DOHH2 (cell line): ENCODE results near the gene KRTAP10-2.

Source experiments
- H3F3A ChIP-seq: fragments of 200-600 bp; sonication (generic), shearing (Covaris generic); 2 replicates; pipeline ENCODE4 v1.6.0; 2016; ENCODE audit warnings: antibody characterized with exemption, mild to moderate bottlenecking; ENCODE audit not compliant: control insufficient read depth, insufficient read depth
- H3K27ac ChIP-seq: fragments of 200-600 bp; sonication (generic); 2 replicates; pipeline ENCODE4 v1.5.1; 2014; ENCODE audit warnings: low read depth, mild to moderate bottlenecking, low read length, moderate library complexity
- H3K27me3 ChIP-seq: fragments of 200-600 bp; sonication (generic); 2 replicates; pipeline ENCODE4 v1.6.1; 2014; ENCODE audit warnings: mild to moderate bottlenecking, low read length, mixed read lengths; ENCODE audit not compliant: control insufficient read depth
- H3K36me3 ChIP-seq: fragments of 200-600 bp; sonication (generic); 2 replicates; pipeline ENCODE4 v1.6.1; 2014; ENCODE audit warnings: mild to moderate bottlenecking, low read length, moderate library complexity, mixed read lengths; ENCODE audit not compliant: control insufficient read depth
- H3K4me1 ChIP-seq: fragments of 200-600 bp; sonication (generic); 2 replicates; pipeline ENCODE4 v1.6.1; 2014; ENCODE audit warnings: mild to moderate bottlenecking, low read length, mixed read lengths; ENCODE audit not compliant: control insufficient read depth
- H3K4me2 ChIP-seq: fragments of 200-600 bp; sonication (generic); 2 replicates; pipeline ENCODE4 v1.6.0; 2014; ENCODE audit warnings: mild to moderate bottlenecking, low read length, moderate library complexity
- H3K4me3 ChIP-seq: fragments of 200-600 bp; sonication (generic); 2 replicates; pipeline ENCODE4 v1.5.1; 2014; ENCODE audit warnings: mild to moderate bottlenecking, low read length, mixed read lengths
- H3K79me2 ChIP-seq: fragments of 200-600 bp; sonication (generic); 2 replicates; pipeline ENCODE4 v1.6.1; 2014; ENCODE audit warnings: mild to moderate bottlenecking, low read length, mixed read lengths; ENCODE audit not compliant: control insufficient read depth
- H3K9me2 ChIP-seq: fragments of 200-600 bp; sonication (generic); replicated peaks from 2 replicates; pipeline ENCODE4 v1.6.1; 2014; ENCODE audit warnings: mild to moderate bottlenecking, low read length, mixed read lengths; ENCODE audit not compliant: control insufficient read depth
- H3K9me3 ChIP-seq: fragments of 200-600 bp; sonication (generic); 2 replicates; pipeline ENCODE4 v1.6.1; 2014; ENCODE audit warnings: antibody characterized with exemption, low read length, mixed read lengths; ENCODE audit not compliant: control insufficient read depth, insufficient read depth
- H4K20me1 ChIP-seq: fragments of 200-600 bp; sonication (generic); 2 replicates; pipeline ENCODE4 v1.6.0; 2014; ENCODE audit warnings: low read depth, mild to moderate bottlenecking, antibody characterized with exemption, low read length, moderate library complexity; ENCODE audit not compliant: control insufficient read depth, insufficient read depth
- CTCF ChIP-seq: fragments of 200-600 bp; sonication (generic); IDR thresholded peaks from one replicate; pipeline ENCODE4 v1.5.1; 2014; ENCODE audit warnings: antibody characterized with exemption, mild to moderate bottlenecking, low read depth, low read length; ENCODE audit not compliant: poor library complexity, severe bottlenecking
- EZH2phosphoT487 ChIP-seq: fragments of 200-600 bp; sonication (generic); IDR thresholded peaks from 2 replicates; pipeline ENCODE4 v1.6.1; 2017; ENCODE audit warnings: borderline replicate concordance, mild to moderate bottlenecking, antibody characterized with exemption, low read length, moderate library complexity, mixed read lengths

The KRTAP10-2 gene

GRCh38 chr21:44516342-44516741 lies 35.0 kb downstream of the KRTAP10-2 start:
- Histone ChIP-seq H3K27me3 (no peaks in the 10 kb centered on the region), H3K27ac (no peak overlapping the region), H4K20me1 (no peaks in the 10 kb centered on the region), H3K36me3 (no peaks in the 10 kb centered on the region), H3K79me2 (no peaks in the 10 kb centered on the region), H3K9me3 (peaks cover 7% of the 10 kb centered on the region; the same call in 1 of the 2 replicates), H3K4me3 (no peak overlapping the region), H3K4me1 (no peaks in the 10 kb centered on the region), H3F3A (no peaks in the 10 kb centered on the region), H3K9me2 (no peaks in the 10 kb centered on the region), H3K4me2 (no peak overlapping the region)
- no peak for TF ChIP-seq EZH2phosphoT487
- TF ChIP-seq CTCF: no peak

DNA sequence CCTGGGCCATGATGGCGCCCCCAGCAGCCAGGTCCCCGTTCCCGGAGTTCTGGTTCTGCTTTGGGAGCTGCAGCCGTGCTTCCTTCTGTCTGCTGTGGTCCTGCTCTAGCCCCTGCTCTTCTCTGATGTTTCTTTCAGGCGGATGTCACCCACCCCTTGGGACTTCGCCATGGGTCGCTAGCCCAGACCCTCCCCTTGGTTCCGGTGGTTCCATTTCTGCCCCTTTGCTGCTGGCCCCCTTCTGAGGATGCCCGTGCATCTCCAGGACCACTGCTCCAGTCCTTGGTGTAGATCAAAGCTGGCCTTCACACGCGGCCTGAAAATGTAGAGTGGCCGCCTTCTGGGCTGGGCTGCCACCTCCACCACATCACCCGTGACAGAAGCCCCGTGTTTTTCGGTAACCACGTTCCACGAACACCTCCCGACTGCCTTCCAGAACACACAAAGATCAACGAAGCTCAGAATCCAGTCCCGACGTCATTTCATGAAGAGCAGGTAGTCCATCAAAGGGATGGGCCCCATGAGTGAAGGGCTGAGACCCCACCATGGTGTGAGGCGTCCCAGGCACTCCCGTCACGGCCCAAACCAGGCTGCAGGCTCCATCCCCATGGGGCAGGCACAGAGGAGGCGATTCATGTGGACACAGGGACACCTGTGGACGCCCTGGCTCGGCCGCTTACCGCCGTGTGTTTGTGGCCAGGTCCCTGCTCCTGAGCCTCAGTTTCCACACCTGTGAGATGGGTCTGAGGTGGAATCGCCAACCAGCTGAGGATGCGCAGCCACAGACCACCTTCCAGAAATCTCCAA lies 35.7 kb downstream of the KRTAP10-2 start:
- Histone ChIP-seq H3K79me2 (no peaks in the 10 kb centered on the region), H3K27me3 (no peaks in the 10 kb centered on the region), H3K4me2 (no peak overlapping the region), H3K27ac (no peak overlapping the region), H3F3A (no peaks in the 10 kb centered on the region), H3K9me3 (peaks cover under 1% of the 10 kb centered on the region; the same call in 1 of the 2 replicates), H3K36me3 (no peaks in the 10 kb centered on the region), H3K4me1 (no peaks in the 10 kb centered on the region), H4K20me1 (no peaks in the 10 kb centered on the region), H3K4me3 (no peak overlapping the region), H3K9me2 (no peaks in the 10 kb centered on the region)
- TF ChIP-seq EZH2phosphoT487: no peak
- TF ChIP-seq CTCF: no peak

- no peaks in the 10 kb centered on the region for H3K36me3 ChIP-seq
- no peak for TF ChIP-seq CTCF
- TF ChIP-seq EZH2phosphoT487: no peak
- no peak overlapping the region for H3K4me2 ChIP-seq
- H3F3A ChIP-seq: no peaks in the 10 kb centered on the region
- no peaks in the 10 kb centered on the region for H3K4me1 ChIP-seq
- H3K9me3 ChIP-seq: no peaks in the 10 kb centered on the region; the same call in 1 of the 2 replicates
- no peaks in the 10 kb centered on the region for H3K27me3 ChIP-seq
- no peaks in the 10 kb centered on the region for H4K20me1 ChIP-seq
- no peak overlapping the region for H3K4me3 ChIP-seq
- no peak overlapping the region for H3K27ac ChIP-seq
- no peaks in the 10 kb centered on the region for H3K79me2 ChIP-seq
- no peaks in the 10 kb centered on the region for H3K9me2 ChIP-seq
These were observed 36.5 kb downstream of the KRTAP10-2 start for GRCh38 chr21:44514746-44515358.
